GM18909 (cell line): ENCODE results near the gene CADPS2.

Experiments
- ATAC-seq: cut with Tn5 transposase; IDR thresholded peaks from one replicate; pipeline ENCODE4 v1.9.1; 2021; ENCODE audit warnings: mild to moderate bottlenecking; ENCODE audit not compliant: unreplicated experiment, poor library complexity

CADPS2 gene

DNA sequence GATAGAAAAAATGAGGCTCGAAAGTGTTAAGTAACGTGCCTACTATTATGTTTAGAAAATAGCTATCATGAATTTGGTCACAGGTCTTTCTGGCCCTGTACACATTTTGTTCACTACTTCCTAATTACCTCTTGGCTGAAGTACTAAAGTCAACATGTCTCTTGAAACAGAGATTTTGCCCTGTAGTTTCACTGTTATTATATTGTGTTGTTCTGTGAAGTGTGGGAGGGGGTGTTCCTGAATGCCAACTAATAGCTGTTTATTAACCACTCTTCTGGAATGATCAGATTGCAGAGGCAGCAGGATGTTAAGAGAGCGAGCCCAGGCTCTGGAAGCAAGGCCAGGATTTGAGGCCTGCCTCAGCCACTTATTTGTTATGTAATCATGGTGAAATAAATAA, 259.5 kb downstream of the CADPS2 start:
- no peak for ATAC-seq

DNA sequence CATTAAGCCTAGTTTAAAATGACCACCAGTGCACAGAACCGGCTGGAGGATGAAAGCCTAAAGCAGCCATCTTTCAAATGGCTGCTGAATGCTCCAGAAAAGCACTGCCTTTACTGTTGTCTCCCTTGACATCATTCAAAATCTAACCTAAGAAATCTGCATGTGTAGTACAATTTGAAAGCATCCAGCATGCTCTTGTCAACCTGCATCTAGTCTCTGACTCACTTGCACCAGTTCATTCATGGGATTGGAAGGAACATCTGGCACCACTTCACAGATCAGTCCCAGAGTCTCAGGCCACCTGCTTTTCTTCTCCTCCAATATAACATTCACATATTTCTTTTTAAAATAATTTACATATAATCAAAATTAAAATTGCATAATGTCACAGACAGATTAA, 263.6 kb downstream of the CADPS2 start:
- ATAC-seq: no peak

DNA sequence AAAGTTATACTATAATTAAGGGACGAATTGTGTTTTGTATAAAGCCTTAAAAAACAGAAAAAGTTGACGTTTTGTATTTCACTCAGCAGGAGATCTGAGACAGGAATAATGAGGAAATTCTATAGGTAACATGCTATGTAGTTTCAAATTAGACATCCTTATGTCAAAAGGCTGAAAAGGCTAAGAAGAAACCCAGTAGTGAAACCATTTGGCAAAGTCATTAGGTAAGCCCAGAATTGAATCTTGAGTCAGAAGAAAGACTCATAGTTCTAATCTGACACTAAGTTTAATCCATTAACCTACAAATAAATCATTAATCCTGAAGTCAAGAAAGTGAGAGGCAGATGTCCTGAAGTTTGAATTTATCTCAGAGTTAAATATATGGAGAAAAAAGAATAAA, 266.6 kb downstream of the CADPS2 start:
- ATAC-seq: no peak

DNA sequence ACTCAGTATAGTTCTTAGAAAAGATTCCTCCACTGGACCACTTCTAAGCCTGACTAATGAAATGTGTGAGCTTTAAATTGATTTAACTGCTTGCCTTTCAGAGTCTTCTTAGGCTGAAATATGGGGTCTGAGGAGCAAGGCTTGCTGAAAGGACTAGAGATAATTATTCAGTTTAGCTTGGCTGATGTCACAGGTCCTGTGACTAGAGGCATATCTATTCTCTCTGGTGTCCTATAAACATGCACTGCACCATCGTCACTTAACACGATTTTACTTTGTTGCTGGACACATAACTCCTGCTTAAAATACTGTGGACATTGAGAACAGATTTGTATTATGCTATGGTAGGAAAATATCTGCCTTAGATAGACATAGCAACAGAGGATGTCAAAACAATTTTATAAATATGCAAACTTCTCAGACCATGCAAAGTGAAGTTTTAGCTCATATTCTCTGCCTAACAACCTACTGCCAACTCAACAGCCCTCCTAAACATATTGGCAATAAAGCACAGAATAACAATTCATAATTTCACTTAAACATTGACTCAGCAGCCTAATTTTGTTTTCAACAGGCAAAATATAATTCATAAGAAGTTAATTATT, 267.6 kb downstream of the CADPS2 start:
- no peak for ATAC-seq

DNA sequence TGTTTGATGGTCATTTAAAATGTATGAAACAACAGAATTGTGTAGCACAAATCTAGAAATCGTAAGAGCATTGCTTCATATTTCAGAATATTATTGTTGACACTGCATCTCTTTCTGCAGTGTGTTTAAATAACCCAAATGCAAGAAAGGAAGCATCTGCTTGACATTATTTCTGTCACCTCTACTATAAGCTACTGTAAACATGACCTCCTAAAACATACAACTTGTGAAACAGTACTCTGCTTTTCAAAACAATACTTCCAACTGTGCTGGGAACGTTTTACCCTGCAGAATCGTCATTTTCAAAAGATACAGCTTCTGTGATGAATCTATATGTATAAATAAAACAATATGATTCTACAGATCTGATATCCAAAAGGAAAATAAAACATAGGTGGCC, 269.3 kb downstream of the CADPS2 start:
- no peak for ATAC-seq

DNA sequence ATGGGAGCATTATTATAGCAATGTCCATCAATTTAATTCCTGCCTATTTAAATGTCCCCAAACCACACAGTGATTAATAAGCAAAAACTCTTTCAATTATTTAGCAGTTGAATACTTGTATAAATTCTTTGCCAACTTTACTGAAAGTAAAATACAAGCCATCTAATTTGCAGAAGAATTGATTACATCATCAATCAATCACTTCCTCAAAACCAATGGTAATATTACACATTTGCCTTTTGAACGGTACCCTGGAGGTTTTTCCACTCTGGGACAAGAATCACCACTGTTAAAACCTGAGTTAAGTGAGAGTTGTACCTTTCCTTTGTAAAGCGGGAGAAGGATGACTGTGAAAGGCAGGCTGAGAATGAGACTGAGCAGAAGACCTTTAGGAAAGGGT, 280.3 kb downstream of the CADPS2 start:
- ATAC-seq: no peak

DNA sequence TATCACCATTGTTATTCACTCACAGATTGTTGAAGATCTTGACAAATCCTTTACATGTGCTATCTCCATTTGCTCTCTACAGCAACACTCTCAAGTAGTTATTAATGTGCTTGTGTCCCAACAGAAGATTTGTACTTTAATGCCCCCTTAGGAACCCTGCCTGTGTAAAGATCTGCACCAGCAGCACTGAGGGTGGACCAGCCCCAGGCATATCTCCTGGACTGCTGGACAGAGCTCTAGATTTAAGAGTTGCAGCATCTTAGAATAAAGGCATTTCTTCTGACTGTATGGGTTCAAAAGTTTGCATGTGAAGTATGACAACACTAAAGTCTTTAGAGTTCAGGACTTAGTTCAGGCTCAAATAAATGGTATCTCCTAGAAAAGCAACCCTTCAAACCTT, 282.0 kb downstream of the CADPS2 start:
- ATAC-seq: no peak

DNA sequence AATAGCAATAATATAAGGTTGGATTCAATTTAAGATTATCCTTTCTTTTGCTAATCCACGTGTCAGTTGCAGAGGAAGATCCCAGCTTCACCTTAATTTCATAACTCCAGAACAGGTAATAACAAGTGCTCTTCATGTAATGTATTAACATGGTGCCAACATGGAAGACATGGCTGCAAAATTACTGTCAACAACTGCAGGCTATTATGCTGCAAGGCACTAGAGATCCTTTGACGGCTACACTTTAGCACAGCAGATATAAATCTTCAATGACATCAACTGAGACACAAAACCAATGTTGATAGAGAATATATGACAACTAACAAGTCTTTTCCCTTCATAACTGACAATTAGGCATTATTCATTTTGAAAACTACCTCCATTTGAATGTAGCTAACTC, 283.5 kb downstream of the CADPS2 start:
- ATAC-seq: no peak

DNA sequence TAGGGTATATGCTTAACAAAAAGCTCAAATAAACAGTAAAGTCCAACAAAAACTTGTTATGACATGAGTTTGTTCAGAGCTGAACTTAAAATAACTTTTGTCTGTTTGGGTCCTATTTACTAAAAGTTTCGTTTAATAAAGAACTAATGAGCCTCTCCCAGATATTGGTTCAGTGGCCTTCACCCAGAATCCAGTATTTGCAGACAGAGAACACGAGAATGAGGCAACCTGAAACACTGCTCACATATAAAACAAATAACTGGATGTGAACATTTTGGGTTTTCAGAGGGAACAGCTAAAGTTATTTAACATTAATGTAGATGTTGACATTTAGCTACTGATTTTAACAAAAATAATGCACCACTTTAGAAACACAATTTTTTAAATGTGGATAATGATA, 285.6 kb downstream of the CADPS2 start:
- ATAC-seq: no peak

DNA sequence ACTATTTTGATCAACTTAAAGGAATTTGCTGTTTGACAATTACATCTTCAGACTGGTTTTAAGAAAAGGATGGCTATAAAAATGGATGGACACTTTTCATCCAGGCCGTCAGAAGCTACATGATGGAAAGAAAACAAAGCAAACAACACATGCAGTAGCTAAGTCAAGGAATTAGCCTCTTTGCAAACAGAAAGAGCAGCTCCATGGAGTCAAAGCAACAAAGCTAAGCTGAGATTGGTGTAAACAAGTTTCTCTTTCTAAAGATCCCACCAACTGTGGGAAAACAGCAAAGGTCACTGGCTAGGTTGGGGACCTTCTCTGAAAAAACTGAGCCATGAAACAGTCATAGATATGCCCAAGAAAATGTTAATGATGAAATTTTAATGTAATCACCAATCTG, 286.2 kb downstream of the CADPS2 start:
- no peak for ATAC-seq

DNA sequence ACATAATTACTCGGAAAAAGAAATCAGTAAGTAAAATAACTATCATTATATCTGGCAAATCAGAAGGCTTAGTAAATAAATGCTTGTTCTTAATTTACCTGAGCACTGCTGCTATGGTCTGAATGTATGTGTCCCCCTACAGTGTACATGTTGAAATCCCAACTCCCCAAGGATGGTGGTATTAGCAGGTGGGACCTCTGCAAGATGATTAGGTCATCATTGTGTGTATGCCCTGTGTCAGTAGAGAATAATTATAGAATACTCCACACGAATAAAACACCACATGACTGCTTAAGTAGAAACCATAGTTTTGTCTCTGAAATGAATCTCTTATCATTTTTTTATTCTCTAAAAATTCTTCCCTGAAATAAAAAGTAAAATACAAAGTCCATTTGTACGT, 289.0 kb downstream of the CADPS2 start:
- ATAC-seq: no peak

DNA sequence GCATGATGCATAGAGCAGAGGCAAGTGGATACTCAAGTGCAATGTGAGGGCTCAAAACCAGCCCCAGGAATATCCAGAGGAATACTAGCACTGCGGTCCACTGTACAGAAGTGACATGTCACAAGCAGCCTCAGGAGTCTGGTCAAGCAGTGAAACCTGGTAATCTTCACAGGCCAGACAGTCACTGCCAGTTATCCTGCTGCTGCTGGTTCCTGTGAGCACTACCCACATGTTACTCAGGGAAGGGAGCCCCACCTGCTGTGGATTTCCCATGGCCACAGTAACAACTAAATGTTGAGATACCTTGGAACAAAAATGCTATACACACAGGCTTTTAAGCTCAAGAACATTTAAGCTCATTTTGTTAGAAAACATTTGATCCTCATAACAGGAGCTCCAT, 290.4 kb downstream of the CADPS2 start:
- ATAC-seq: no peak

DNA sequence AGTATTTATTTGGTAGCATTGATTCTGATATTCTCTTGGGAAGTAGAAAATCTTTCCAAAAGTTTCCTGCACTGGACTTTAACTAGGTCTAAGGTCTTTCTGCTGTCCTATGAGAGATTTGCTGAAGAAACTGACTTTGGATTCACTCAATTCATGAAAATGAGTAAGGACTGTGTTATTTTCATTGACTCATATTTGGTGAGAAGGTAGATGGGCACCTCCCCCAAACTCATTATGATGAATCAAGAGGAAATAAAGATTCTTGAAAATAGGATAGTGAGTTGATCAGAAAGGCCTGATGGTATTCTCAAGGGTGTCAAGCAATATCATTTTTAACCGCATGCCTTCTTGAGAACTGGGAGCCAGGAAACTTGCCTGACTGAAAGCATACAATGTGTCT, 297.6 kb downstream of the CADPS2 start:
- ATAC-seq: no peak

DNA sequence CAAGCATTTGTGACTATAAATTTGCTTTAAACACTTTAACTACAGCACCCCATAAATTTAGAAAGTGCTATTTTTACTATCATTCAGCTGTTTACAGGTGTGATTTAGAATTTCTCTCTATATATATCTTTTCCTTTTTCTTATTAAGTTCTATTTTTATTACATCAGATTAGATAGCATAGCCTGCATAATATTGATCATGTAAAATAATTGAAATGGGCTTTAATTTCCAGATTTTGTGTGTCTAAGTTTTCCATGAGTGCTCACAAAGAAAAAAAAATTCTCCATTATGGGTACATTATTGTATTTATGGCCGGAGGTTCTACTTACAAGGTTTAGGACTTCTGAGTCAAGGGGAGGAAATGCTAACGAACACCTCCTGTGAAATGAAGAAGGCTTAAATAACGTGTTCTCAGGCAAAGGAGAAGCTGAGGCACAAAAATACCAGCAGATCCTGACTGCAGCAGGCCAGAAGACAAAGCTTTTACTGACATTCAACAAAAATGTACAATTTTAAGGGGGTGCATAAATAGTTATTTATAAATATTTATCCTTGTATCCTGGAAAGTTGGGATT, 301.5 kb downstream of the CADPS2 start:
- ATAC-seq: no peak

DNA sequence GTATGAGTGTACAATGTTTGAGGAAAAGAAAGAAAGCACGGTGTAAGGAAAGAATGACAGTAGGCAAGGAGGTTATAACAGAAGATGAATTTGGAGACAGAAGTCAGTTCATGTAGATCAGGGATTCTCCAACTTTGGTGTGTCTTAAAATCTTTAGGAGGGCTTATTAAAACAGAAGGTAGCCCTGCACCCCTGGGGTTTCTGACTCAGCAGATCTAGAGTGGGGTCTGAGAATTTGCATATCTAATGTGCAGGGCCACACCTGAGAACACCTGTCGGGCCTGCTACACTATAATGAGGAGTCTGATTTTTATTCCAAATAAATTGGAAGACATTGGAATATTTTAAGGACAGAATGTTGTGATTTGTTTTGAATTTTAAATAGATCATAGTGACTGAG, 307.9 kb downstream of the CADPS2 start:
- ATAC-seq: no peak

DNA sequence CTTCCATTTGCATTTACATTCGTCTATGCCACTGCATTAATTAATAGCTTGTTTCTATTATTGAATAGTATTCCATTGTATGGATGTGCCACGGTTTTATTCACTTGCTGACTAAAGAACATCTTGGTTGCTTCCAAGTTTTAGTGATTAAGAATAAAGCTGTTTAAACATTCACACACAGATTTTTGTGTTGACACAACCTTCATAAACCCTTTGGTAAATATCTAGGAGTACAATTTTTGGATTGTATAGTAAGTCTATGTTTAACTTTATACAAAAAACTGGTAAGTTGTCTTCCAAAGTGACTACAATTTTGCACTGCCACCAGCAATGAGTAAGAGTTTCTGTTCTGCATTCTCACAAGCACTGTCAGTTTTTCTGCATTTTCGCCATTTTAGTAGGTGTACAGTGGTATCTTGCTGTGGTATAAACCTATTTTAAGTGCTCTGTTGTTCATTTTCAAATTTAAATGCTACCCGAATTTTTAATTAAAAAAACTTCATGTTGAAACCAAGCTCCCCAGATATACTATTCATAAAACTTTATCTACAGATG, 308.7 kb downstream of the CADPS2 start:
- ATAC-seq: no peak

DNA sequence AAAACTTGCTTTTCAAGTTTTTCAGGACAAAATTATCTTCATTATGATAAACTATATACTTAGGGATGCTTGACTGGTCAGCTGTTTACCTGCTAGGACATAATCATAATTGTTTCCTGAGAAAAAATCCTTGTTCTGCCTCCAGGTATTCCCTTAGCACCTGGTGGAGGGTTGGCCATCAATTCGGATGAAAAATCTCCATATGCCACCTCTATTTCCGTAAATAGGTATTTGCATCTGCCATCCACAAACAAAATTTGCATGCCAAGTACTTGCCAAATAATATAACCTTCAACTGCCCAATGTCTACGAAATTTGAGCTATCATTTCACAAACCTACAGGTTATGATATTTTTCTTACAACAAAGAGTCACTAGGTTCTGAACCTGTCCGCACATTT, 313.6 kb downstream of the CADPS2 start:
- no peak for ATAC-seq

DNA sequence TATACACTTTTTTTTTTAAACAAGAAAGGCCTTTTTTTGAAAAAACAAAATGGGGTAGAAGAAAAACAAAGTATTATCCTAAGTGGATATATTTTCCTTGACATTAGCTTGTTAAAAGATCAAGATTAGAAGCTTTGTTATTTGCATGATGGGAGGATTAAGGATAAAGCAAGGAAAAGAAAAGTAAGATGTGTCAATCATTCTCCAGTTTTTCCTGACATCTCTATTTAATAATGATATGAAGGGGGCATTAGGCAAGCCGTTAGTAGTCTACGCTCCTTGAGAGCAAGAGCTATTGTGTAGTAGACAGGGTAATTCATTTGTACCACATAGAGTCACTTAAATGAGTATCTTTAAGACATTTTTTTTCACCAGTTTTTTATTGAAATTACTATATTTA, 324.9 kb downstream of the CADPS2 start:
- no peak for ATAC-seq

DNA sequence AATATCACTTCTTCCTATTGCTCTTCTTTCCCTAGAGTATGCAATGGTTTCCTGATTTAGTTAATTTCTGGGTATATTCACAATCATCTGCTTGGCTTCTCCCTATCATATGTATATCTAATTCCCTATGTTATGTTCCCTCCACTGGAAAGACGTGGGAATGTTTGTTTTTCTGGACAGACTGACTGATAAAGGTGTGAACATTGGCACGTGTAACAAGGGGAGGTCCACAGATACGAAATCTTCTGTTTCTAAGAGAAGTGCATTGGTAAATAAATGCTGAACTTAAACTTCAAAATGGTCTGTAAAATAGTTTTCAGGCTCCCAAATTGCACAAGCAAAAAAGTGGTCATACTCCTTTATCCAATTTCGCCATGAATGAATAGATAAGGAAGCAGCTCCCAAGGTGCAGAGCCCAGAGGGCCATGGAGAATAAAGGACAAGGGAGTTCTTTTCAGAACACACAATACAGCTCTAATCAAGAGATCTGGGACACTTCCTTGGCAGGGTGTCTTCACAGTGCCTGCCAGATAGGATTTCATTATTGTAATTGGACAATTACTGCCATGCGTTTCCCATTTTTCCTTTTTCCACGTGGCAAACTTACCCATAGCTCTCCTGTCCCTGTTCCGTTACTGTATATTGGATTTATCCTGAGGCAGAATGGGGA, 329.3 kb downstream of the CADPS2 start:
- no peak for ATAC-seq

DNA sequence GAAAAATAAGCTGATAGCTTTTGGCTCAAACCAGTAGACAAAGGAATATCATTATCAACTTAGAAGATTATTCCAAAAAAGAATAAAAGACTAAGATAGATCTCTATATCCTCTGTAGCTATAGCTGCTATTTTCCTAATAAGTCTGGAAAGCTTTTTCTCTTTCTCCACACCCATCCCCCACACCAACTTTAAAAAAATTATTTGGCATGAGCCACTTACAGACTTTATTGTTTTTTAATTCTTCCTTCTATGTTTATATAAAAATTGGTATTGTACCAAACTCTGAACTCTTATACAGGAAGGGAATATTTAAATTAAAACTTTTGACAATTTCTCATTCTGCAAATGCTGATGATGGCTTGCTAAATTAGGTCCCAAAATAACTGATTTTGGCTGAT, 330.0 kb downstream of the CADPS2 start:
- ATAC-seq: no peak

DNA sequence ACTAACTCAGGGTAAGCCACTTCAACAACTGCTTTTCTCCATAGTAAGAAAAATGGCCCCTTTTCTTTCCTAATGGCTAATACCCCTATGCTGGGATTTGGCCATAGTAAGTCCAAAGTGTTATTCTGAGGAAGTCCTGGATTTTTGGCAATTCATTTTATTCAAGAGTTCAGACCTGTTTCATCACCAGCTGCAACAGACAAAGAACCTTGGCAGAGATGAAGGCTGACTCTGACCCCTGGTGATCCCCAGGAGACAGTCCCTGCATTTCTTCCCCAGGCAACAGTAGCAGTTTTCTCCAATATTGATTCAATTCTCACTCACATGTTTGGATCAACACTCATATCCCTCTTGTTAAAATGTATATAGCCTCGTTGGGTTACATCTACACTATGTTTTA, 332.5 kb downstream of the CADPS2 start:
- ATAC-seq: no peak

DNA sequence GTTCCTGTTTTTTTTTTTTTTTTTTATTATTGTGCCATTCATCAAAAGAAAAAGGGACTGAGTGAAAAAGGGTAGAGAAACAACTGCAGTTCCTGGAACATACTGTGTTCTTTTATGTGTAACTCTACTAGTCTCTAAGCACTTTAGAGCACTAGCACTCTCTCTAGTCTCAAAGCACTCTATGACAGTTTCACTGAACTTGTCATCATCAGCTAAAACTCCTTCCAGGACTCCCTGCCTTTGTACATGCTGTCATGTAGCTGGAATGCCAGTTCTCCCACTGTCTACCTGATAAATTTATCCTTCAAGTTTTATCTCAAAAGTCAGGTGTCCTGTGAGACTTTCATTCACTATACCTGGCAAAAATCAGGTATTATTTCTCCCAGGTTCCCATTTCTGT, 333.5 kb downstream of the CADPS2 start:
- no peak for ATAC-seq
